Measurements from ENCODE around the gene HTRA3.

GRCh38 chr4:8282742-8283141 lies 13.2 kb downstream of the HTRA3 start:
- TF ChIP-seq CTCF (IDR thresholded peaks at IDR 0.05) (no peak), POLR2A (IDR thresholded peaks at IDR 0.05) (no peak), POLR2AphosphoS5 (IDR thresholded peaks at IDR 0.05) (no peak)
